HepG2 (cell line): ENCODE data around the gene B3GNT8. TPM values are rescaled to one million over a fixed set of nuclear protein-coding genes. Genes with fewer than 3 reads are reported as not detected.
A peak's percentile ranks its signal among the peaks of the same experiment; 100 is the strongest.

Source experiments
- ATRX ChIP-seq: sonication (generic); formaldehyde crosslinking; IDR thresholded peaks from 2 replicates; pipeline ENCODE4 v1.4.0; 2020; ENCODE audit warnings: missing genetic modification reagents, borderline replicate concordance
- CAMTA2 ChIP-seq: sonication (generic); formaldehyde crosslinking; IDR thresholded peaks from 2 replicates; pipeline ENCODE4 v1.4.0; 2020; ENCODE audit warnings: mild to moderate bottlenecking, missing genetic modification reagents, borderline replicate concordance
- CEBPB ChIP-seq: IDR thresholded peaks from 2 replicates; pipeline ENCODE4 v1.6.1; 2011; ENCODE audit warnings: low read depth, low read length, improper control_type of control experiment, borderline replicate concordance
- FOXP1 ChIP-seq, 2 experiments: fragments of 450-650 bp in 1 of 2; IDR thresholded peaks; 2 replicates each; pipeline ENCODE4 v1.6.1; 2017 to 2018; ENCODE audit warnings: antibody characterized with exemption in 1 of 2
- HDAC1 ChIP-seq: sonication (generic); formaldehyde crosslinking; IDR thresholded peaks from 2 replicates; pipeline ENCODE4 v1.5.1; 2020; ENCODE audit warnings: mild to moderate bottlenecking, missing genetic modification reagents
- KAT7 ChIP-seq: IDR thresholded peaks from 2 replicates; pipeline ENCODE4 v1.6.1; 2018; ENCODE audit warnings: borderline replicate concordance, missing compliant biosample characterization
- MTA3 ChIP-seq: sonication (generic); formaldehyde crosslinking; IDR thresholded peaks from 2 replicates; pipeline ENCODE4 v1.4.0; 2020; ENCODE audit warnings: missing genetic modification reagents
- MXD4 ChIP-seq: IDR thresholded peaks from 2 replicates; pipeline ENCODE4 v1.6.1; 2016; ENCODE audit warnings: mild to moderate bottlenecking, missing biosample characterization, missing genetic modification reagents
- NFIC ChIP-seq: IDR thresholded peaks from 2 replicates; pipeline ENCODE4 v1.6.1; 2012; ENCODE audit warnings: mild to moderate bottlenecking, low read length, inconsistent platforms
- PRPF4 ChIP-seq: fragments of 200-400 bp; formaldehyde crosslinking; IDR thresholded peaks from 2 replicates; pipeline ENCODE4 v1.6.1; 2016; ENCODE audit warnings: low read length, low read depth; ENCODE audit not compliant: poor library complexity, severe bottlenecking
- RAD21 ChIP-seq: fragments of 450-650 bp; formaldehyde crosslinking; IDR thresholded peaks from 2 replicates; pipeline ENCODE4 v1.5.0; 2020; ENCODE audit warnings: mild to moderate bottlenecking
- REPIN1 ChIP-seq: sonication (generic); formaldehyde crosslinking; IDR thresholded peaks from 2 replicates; pipeline ENCODE4 v1.8.0; 2022; ENCODE audit warnings: missing genetic modification reagents, low read depth, mild to moderate bottlenecking, borderline replicate concordance
- SRY ChIP-seq: sonication (generic); formaldehyde crosslinking; IDR thresholded peaks from 2 replicates; pipeline ENCODE4 v1.8.0; 2022; ENCODE audit warnings: mild to moderate bottlenecking, missing genetic modification reagents
- TAF1 ChIP-seq: sonication (generic); formaldehyde crosslinking; IDR thresholded peaks from 2 replicates; pipeline ENCODE4 v1.4.0; 2020; ENCODE audit warnings: missing genetic modification reagents
- ZBTB20 ChIP-seq: sonication (generic); formaldehyde crosslinking; IDR thresholded peaks from 2 replicates; pipeline ENCODE4 v1.8.1; 2023; ENCODE audit warnings: missing genetic modification reagents, low read depth, mild to moderate bottlenecking, borderline replicate concordance
- ZNF10 ChIP-seq: sonication (generic); formaldehyde crosslinking; IDR thresholded peaks from 2 replicates; pipeline ENCODE4 v1.4.0; 2020; ENCODE audit warnings: mild to moderate bottlenecking, low read depth, missing genetic modification reagents, borderline replicate concordance
- ZNF605 ChIP-seq: sonication (generic); formaldehyde crosslinking; IDR thresholded peaks from 2 replicates; pipeline ENCODE4 v1.8.0; 2022; ENCODE audit warnings: mild to moderate bottlenecking, missing genetic modification reagents
- ZNF780A ChIP-seq: sonication (generic); formaldehyde crosslinking; IDR thresholded peaks from 2 replicates; pipeline ENCODE4 v1.8.0; 2022; ENCODE audit warnings: mild to moderate bottlenecking, missing genetic modification reagents, moderate library complexity
- polyA plus RNA-seq, 8 experiments: library from polyadenylated mRNA; depleted of rRNA in 3 of 8; stranded (reverse) in 7 of 8; unstranded in 1 of 8; fragments of >200 nt; fragmentation: Illumina TruSeq in 4 of 8; extraction: Trizol in 4 of 8; gene quantifications; 2 replicates each; pipeline versions ENCODE4 v1.2.1 to v1.2.3, GENCODE V29; 2011 to 2016; ENCODE audit warnings: low read depth in 4 of 8, missing spikeins in 1 of 8, mixed read lengths in 1 of 8; ENCODE audit not compliant: insufficient read depth in 1 of 8
- total RNA-seq, 5 experiments: library from RNA; depleted of rRNA; stranded (reverse); fragments of >200 nt; fragmentation: Illumina TruSeq; extraction: Trizol; gene quantifications; 2 replicates each; pipeline ENCODE4 v1.2.3, GENCODE V29; 2016; ENCODE audit warnings: low read depth in 1 of 5
- TF ChIP-seq, protein P1 (sequence below): sonication (generic); formaldehyde crosslinking; IDR thresholded peaks from 2 replicates; pipeline ENCODE4 v1.8.1; 2023; ENCODE audit warnings: mild to moderate bottlenecking, missing genetic modification reagents, borderline replicate concordance
- TF ChIP-seq, protein P2 (sequence below): sonication (generic); formaldehyde crosslinking; IDR thresholded peaks from 2 replicates; pipeline ENCODE4 v1.5.1; 2020; ENCODE audit warnings: missing genetic modification reagents, mild to moderate bottlenecking, borderline replicate concordance
- TF ChIP-seq, protein P3 (sequence below): sonication (generic); formaldehyde crosslinking; conservative IDR thresholded peaks from 2 replicates; pipeline ENCODE4 v1.8.0; 2022; ENCODE audit warnings: low read depth, missing genetic modification reagents
- TF ChIP-seq, protein P4 (sequence below): IDR thresholded peaks from 2 replicates; pipeline ENCODE4 v1.6.1; 2018; ENCODE audit warnings: missing genetic modification reagents, mild to moderate bottlenecking, missing compliant biosample characterization
- TF ChIP-seq, protein P5 (sequence below): IDR thresholded peaks from 2 replicates; pipeline ENCODE4 v1.6.1; 2016; ENCODE audit warnings: missing compliant biosample characterization, missing genetic modification reagents, borderline replicate concordance

B3GNT8 gene
- total and polyA plus RNA-seq, 2 of the 13 experiments (the other 11 are each of a cell fraction or from before 2014, with no cell fraction given), result 0.26 to 1.9 TPM

DNA sequence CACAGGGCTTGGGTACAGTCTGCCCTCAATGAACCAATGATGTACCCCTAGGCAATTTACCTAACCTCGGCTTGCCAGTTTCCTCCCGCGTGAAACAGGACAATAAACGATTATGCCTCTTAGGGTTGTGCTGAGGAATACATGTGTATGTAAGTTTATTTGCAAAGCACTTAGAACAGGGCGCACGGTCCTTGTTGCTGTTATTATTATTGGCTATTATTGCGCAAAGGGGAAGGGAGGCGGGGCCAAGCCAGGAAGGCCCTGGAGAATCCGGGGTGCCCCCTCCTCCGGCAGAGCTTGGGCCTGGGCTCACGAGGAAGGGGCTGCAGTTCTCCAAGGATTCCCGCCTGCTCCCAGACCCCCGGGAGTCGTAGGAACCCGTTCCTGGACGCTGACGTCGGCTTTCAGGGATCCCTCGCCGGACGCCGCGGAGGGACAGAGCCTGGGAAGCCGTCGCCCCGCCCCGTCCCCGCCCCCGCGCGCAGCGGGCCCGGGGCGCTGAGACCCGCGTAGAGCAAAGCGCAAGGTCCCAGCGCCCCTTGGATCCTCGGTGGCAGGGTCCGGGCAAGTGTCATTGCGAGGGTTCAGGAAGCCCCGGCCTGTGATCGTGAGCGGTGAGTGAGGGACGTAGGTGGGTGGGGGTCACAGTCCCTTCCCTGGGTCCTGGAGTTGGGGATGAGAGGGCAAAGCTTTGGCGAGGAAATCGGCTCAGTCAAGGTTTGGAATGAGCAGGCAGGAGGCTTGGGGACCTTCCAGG, 50.8 kb downstream of the B3GNT8 start, which contains the start of gene TMEM91 (continued):
- TF ChIP-seq ZNF10 (CRISPR knock-in tag) (no peak), TAF1 (CRISPR knock-in tag) (no peak), REPIN1 (CRISPR knock-in tag) (peak; percentile 97), RAD21 (no peak), HDAC1 (CRISPR knock-in tag) (peak; percentile 75), FOXP1 (IDR thresholded peaks at IDR 0.05) (no peak), FOXP1 (CRISPR knock-in tag; IDR thresholded peaks at IDR 0.05) (no peak), CEBPB (peak; percentile 91), ZNF780A (no peak), MXD4 (CRISPR knock-in tag) (no peak), CAMTA2 (CRISPR knock-in tag) (no peak), ZNF605 (CRISPR knock-in tag) (0 out of 2 replicates have a peak, but pooled peaks have one; percentile 33), MTA3 (CRISPR knock-in tag) (no peak), ZBTB20 (CRISPR knock-in tag) (no peak), PRPF4 (no peak), ATRX (CRISPR knock-in tag) (no peak), NFIC (no peak), KAT7 (CRISPR knock-in tag) (no peak), SRY (CRISPR knock-in tag) (no peak)
- TF ChIP-seq, protein P1, sequence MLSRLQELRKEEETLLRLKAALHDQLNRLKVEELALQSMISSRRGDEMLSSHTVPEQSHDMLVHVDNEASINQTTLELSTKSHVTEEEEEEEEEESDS (CRISPR knock-in tag), result no peak
- TF ChIP-seq, protein P2, sequence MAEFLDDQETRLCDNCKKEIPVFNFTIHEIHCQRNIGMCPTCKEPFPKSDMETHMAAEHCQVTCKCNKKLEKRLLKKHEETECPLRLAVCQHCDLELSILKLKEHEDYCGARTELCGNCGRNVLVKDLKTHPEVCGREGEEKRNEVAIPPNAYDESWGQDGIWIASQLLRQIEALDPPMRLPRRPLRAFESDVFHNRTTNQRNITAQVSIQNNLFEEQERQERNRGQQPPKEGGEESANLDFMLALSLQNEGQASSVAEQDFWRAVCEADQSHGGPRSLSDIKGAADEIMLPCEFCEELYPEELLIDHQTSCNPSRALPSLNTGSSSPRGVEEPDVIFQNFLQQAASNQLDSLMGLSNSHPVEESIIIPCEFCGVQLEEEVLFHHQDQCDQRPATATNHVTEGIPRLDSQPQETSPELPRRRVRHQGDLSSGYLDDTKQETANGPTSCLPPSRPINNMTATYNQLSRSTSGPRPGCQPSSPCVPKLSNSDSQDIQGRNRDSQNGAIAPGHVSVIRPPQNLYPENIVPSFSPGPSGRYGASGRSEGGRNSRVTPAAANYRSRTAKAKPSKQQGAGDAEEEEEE (CRISPR knock-in tag), result no peak
- TF ChIP-seq, protein P3, sequence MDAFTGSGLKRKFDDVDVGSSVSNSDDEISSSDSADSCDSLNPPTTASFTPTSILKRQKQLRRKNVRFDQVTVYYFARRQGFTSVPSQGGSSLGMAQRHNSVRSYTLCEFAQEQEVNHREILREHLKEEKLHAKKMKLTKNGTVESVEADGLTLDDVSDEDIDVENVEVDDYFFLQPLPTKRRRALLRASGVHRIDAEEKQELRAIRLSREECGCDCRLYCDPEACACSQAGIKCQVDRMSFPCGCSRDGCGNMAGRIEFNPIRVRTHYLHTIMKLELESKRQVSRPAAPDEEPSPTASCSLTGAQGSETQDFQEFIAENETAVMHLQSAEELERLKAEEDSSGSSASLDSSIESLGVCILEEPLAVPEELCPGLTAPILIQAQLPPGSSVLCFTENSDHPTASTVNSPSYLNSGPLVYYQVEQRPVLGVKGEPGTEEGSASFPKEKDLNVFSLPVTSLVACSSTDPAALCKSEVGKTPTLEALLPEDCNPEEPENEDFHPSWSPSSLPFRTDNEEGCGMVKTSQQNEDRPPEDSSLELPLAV (CRISPR knock-in tag), result no peak
- TF ChIP-seq, protein P4, sequence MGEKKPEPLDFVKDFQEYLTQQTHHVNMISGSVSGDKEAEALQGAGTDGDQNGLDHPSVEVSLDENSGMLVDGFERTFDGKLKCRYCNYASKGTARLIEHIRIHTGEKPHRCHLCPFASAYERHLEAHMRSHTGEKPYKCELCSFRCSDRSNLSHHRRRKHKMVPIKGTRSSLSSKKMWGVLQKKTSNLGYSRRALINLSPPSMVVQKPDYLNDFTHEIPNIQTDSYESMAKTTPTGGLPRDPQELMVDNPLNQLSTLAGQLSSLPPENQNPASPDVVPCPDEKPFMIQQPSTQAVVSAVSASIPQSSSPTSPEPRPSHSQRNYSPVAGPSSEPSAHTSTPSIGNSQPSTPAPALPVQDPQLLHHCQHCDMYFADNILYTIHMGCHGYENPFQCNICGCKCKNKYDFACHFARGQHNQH (CRISPR knock-in tag), result no peak
- TF ChIP-seq, protein P5, sequence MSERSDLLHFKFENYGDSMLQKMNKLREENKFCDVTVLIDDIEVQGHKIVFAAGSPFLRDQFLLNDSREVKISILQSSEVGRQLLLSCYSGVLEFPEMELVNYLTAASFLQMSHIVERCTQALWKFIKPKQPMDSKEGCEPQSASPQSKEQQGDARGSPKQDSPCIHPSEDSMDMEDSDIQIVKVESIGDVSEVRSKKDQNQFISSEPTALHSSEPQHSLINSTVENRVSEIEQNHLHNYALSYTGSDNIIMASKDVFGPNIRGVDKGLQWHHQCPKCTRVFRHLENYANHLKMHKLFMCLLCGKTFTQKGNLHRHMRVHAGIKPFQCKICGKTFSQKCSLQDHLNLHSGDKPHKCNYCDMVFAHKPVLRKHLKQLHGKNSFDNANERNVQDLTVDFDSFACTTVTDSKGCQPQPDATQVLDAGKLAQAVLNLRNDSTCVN (CRISPR knock-in tag), result no peak
